ENCODE measurements around the gene TBC1D21.

DNA sequence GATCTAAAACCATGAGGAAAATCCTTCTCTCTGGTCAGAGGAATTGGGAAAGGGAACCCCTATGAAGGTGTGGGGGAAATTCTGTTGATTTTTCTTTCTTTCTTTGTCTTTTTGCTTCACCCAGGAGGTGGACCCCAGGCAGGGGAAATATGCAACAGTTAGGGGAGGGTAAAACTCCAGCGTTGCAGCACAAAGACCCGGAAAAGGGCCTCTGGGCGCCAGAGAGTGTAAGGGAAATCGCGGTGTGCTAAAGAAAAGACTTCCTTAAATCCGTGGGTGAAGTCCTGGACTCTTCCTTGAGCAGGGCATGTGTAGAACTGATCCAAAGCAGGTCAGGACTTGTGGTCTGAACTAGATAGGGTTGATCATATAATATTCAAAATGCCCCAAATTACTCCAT is 11.1 kb upstream of the TBC1D21 start:
- TF ChIP-seq, protein P1, sequence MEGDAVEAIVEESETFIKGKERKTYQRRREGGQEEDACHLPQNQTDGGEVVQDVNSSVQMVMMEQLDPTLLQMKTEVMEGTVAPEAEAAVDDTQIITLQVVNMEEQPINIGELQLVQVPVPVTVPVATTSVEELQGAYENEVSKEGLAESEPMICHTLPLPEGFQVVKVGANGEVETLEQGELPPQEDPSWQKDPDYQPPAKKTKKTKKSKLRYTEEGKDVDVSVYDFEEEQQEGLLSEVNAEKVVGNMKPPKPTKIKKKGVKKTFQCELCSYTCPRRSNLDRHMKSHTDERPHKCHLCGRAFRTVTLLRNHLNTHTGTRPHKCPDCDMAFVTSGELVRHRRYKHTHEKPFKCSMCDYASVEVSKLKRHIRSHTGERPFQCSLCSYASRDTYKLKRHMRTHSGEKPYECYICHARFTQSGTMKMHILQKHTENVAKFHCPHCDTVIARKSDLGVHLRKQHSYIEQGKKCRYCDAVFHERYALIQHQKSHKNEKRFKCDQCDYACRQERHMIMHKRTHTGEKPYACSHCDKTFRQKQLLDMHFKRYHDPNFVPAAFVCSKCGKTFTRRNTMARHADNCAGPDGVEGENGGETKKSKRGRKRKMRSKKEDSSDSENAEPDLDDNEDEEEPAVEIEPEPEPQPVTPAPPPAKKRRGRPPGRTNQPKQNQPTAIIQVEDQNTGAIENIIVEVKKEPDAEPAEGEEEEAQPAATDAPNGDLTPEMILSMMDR (conservative IDR thresholded peaks at IDR 0.05): no peak
- TF ChIP-seq ZFX (IDR thresholded peaks at IDR 0.05): no peak

Data from C4-2B (cell line).